NCI-H1694 (cell line): ENCODE data around the gene GP2.
"Not testable (repeated sequence)": the region's sequence is repeated elsewhere in the genome, so short reads cannot be mapped to it uniquely, and the experiment has no call there.

Source experiments
- DNase-seq: peaks from one replicate; lab custom pipeline; 2025; lab: John Stamatoyannopoulos, UW

Gene GP2

DNA sequence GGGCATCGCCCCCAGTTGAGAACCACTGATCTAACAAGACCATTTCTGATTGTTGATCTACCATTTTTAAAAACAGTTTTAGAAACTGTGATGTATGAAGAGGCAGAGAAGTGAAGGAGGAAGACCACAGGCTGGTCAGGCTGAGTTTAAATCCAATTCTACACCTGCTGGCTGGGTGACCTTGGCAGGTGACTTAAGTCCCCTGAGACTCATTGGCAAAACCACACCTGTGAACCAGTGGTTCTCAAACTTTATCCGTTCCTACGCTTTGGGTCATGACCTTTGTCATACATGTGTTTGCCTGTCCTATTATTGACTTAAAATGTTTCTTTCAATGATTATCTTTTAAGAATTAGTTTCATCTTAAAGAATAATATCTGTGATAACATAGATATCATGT, 2.3 kb downstream of the GP2 start:
- no peak for DNase-seq

DNA sequence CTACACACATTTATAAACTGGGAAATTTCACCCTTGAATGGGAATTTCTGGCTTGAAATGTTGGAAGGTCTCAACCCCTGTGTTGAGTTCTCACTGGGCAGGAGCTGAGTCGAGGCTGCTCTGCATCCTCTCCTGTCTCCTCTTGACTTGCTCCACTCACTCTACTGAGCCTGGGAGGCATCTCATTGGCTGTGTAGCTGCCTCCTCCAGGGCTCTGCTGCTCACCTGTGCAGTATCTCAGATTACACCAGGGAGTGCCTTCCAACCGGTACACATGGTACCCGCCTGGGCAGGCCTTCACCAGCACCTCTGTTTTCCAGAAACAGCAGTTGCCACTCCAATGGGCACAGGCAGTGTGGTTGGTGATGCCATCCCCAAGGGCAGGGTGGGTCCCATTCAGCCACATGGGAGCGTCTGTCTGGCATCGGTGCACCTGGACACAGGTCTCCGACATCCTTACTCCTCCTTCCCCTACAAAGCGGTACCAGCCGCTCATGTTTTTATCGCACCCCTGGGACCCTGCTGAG, 3.7 kb downstream of the GP2 start:
- DNase-seq = no peak

- DNase-seq = no peak
These were observed 4.6 kb downstream of the GP2 start for GRCh38 chr16:20322696-20323095.

- DNase-seq = no peak
These were observed 5.6 kb downstream of the GP2 start for GRCh38 chr16:20321671-20322070.

GRCh38 chr16:20321051-20321450, 6.3 kb downstream of the GP2 start:
- not testable (repeated sequence) for DNase-seq

- no peak for DNase-seq
These were observed 6.7 kb downstream of the GP2 start for GRCh38 chr16:20320592-20320991.

DNA sequence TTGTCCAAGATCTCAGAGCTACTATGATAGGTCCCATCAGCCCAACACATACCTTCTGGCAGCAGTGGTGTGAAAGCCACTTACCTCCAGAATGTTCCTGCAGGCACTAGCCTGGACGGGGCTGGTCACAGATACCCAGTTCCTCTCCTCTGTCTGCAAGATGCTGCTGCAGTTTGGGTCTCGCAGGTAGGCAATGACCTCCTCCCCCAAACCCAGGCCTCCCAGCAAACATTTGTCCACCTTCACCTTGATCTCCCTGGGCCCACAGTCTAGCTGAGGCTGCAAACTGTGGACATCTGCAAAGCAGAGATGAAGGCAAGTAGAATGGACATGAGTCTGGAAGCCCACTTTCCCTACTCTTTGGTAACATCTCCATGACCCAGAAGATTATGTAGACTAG, 7.1 kb downstream of the GP2 start:
- DNase-seq = no peak

DNA sequence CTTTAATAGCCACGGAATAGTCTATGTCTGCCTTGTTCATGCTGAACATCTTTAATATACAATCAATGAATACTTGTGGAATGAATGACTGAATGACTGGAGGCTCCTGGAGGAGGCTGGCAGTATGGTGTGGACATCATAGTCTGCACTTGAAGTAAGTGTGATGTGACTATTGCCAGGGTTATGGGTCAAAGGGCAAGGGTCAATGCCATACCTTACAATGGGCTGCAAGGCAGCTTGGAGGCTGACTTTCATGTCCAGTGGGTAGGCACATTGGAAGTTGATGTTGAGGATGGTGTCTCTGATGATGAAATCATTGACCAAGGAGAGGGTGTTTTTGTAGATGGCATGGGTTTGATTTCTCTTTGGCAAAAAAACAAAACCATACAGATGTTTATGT, 7.9 kb downstream of the GP2 start:
- no peak for DNase-seq

GRCh38 chr16:20318437-20318836, 8.9 kb downstream of the GP2 start:
- no peak for DNase-seq

DNA sequence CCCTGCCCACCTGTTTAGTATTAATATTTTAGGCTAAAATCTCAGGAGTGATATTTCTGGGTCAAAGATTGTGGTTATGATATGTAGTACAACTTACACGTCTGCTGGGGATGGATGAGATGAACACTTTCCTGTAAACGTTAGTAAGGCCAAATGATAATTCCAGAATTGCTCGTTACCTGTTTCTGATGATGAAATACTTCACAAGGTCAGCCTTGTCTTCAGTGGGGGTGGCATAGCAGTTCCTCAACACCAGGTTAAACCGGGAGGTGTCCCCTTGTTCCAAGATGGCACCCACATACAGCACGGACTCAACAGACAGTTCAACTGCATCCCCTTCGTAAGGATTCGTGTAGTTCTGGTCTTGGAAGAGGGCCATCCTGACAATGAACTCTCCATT, 9.3 kb downstream of the GP2 start:
- DNase-seq = no peak

GRCh38 chr16:20317117-20317516, 10.2 kb downstream of the GP2 start:
- no peak for DNase-seq

DNA sequence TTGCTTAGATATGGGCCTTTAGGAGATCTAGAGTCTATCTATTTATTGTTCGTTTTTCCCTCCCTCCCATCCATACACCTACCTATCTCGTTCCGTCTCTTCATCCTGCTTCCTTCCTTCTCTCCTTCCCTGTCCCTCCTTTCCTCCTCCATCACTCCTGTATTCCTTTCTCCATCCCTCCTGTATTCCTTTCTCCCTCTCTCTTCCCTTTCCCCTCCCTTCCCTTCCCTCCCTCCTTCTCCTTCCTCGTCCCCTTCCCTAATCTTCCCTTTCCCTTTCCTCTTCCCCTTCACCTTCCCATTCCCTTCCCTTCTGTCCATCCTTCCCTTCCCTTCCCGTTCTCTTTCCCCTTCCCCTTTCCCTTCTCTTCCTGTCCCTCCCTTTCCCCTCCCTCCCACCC, 10.6 kb downstream of the GP2 start:
- DNase-seq = no peak

- DNase-seq = no peak
These were observed 11.5 kb downstream of the GP2 start for GRCh38 chr16:20315764-20316163.

GRCh38 chr16:20314575-20314974, 12.7 kb downstream of the GP2 start:
- DNase-seq = no peak

DNA sequence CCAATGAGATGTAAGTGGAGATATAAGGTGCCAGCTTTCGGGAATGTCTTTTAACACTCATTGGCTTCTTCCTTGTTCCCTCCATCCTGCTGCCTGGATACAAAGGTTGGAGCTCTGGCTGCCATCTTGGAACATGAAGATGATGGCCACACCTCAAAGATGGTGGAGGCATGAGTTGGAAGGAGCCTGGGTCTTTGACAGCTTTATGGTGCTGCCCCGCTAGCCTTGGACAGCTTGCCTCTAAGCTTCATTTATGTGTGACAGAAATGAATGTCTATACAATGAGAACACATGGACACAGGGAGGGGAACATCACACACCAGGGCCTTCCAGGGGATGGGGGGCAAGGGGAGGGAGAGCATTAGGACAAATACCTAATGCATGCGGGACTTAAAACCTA, 13.6 kb downstream of the GP2 start:
- no peak for DNase-seq

DNA sequence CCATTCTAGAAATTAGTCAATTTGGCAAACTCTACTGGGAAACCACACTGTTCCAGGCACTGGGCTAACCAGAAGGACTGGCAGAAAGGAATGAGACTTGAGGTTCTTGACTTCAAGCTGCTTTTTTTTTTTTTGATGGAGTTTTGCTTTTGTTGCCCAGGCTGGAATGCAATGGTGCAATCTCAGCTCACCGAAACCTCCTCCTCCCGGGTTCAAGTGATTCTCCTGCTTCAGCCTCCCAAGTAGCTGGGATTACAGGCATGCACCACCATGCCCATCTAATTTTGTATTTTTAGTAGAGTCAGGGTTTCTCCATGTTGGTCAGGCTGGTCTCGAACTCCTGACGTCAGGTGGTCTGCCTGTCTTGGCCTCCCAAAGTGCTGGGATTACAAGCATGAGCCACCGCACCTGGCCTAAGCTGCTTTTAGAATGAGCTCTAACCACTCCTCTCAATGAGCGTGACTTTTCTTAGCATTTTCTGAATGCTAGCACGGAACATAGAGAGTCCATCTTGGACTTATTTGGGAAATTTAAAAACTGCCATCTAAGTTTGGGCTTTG, 14.7 kb downstream of the GP2 start:
- not testable (repeated sequence) for DNase-seq

DNA sequence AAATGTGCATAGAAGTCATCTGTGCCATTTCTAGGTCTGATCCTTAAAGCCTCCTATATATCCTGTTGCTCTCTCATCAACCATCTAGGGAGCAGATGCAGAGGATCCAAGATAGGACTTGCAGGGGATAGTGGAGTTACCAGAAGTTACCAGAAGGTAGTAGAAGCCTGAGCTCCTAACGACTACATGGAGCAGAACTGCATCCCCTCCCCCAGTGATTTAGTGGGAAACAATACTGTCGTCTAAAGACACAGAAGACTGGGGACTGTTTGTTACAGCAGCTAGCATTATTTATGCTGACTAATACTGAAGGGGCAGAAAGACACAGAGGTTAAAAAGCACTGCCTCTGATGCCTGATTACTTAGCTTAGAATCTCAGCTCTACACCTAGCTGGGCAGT, 15.8 kb downstream of the GP2 start:
- no peak for DNase-seq

DNA sequence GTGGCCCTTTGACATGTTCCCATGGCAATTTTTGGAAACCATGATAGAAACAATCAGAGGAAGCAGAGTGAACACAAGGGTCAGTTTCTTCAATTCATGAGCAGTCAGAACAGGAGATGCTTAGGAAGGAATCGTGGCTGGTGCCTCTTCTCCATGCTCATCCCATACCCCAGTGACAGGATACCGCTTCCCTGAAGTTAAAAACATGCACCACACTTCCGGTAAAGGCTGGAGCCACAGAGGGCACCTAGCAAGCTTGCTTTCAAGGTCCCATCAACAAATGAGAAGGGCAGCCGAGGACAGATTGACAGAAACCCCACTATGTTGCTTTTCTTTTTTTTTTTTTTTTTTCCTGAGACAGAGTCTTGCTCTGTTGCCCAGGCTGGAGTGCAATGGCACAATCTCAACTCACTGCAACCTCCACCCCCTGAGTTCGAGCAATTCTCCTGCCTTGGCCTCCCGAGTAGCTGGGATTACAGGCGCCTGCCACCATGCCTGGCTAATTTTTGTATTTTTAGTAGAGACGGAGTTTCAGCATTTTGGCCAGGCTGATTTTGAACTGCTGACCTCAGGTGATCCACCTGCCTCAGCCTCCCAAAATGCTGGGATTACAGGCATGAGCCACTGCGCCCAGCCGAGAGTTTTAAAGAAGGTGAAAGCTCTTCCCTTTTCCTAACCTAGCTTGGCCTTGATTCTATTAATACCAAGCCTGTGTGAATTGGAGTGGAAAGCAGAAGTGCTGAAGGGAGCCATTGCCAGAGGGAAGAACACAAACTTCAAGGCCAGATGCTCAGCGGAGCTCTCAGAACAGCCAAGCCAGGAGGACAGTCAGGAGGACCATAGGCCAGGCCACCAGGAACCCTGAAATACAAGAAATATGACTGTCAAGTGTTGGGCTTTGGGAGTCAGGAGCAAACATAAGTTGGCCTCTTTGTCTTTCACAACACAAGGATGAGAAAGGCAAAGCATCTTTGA, 16.6 kb downstream of the GP2 start:
- no peak for DNase-seq

- DNase-seq = no peak
These were observed 17.5 kb downstream of the GP2 start for GRCh38 chr16:20309786-20310185.

DNA sequence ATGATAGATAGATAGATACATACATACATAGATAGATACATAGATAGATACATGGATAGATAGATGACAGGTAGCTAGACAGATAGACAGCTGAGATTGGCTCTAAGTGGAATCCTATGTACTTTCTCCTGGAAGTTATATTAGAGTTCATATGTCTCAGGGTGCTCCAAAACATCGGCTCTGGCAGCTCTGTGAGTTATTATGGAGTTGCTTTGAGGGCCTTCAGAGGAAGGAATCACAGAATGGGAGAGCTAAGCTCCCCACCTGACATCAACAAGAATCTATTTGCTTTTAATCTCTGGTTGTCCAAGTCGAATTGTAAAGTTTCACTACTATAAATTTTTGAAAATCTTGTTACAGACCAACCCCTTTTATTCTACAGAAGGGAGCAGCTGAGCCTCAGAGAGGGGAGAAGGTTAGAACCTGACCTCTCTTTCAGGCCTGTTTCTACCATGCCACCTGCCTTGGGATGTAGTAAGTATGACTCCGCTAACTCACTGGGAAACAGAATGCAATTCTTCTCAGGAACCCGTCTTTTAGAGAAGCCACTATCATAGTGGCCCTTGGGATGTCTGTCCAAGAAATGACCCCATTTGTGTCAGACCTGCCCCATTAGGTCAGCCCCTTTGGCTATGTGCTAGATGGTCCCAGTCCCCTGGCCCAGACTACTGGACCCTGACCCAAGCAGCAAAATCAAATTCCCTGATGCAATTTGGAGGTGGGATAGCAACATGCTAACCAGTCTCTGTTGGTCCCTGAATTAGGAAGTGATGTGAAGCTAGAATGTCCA, 18.3 kb downstream of the GP2 start:
- no peak for DNase-seq

DNA sequence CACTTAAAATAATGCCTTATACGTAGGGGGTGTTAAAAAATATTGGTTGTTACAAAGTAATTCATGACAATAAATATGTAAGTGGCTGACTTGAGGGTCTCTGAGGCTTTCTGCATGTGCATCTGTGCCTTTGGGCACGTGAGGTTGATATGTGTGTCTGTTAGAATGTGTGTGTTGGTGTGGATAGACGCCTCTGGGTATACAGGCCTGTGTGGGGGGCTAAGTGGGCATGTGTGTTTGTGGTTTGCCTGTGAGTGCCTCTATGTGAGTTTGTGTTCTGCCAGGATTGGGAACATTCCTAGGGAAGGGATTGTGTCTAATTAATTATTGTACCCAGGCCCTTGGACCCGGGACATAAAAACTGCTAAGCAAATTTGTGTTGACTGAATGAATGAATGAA, 19.0 kb downstream of the GP2 start:
- DNase-seq = no peak

GRCh38 chr16:20307791-20308190, 19.5 kb downstream of the GP2 start:
- no peak for DNase-seq

- DNase-seq = no peak
These were observed 20.1 kb downstream of the GP2 start for GRCh38 chr16:20307240-20307671.
